H7 (cell line): ENCODE data around the gene SEC14L1. TPM values are rescaled to one million over a fixed set of nuclear protein-coding genes. Genes with fewer than 3 reads are reported as not detected.

Experiments used
- DNase-seq: peaks from one replicate; pipeline ENCODE4 v3.0.0; 2012
- H3K27me3 ChIP-seq: 2 replicates; pipeline ENCODE4 v1.6.0; 2011; ENCODE audit warnings: mild to moderate bottlenecking, low read length; ENCODE audit not compliant: control insufficient read depth, insufficient read depth
- H3K36me3 ChIP-seq: replicated peaks from 2 replicates; pipeline ENCODE4 v1.5.1; 2011; ENCODE audit warnings: low read length; ENCODE audit not compliant: control insufficient read depth, insufficient read depth
- H3K4me3 ChIP-seq: 2 replicates; pipeline ENCODE4 v1.5.1; 2011; ENCODE audit warnings: low read depth, mild to moderate bottlenecking, control low read depth, low read length, moderate library complexity; ENCODE audit not compliant: insufficient read depth
- total RNA-seq: library from RNA; depleted of rRNA; stranded (reverse); fragments of >200 nt; shearing (Covaris generic); gene quantifications from 2 replicates; pipeline ENCODE4 v1.2.3, GENCODE V29; 2014

The SEC14L1 gene
- total RNA-seq, 1 experiment from 2014 or later, result 45.9 TPM

DNA sequence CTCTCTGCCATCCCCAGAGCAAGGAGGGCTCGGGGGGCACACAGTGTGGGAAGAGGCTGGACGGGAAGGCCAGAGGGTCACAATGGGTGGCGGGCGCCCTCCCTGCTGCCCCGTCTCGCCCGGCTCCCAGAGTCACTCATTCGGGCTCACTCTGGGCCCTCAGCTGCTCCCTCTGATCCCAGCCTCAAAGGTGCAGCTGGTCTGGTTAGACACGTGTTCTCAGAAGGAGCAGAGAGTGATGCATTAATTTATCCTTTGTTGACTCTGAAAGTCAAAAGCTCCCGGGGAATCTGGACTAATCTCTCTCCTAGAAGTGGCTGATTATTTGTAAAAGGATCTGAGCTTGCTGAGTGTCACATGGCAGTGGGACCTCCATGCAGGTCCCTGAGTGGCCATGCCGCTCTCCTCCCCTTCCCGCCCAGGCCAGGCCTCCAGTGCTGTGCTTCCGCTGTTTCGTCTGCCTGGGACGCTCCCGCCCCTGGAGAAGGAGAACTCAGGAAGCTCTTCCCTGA lies 87.5 kb downstream of the SEC14L1 start:
- peak; percentile 42 for DNase-seq
- Histone ChIP-seq H3K36me3 (no peaks in the 10 kb centered on the region), H3K4me3 (no peak overlapping the region), H3K27me3 (no peaks in the 10 kb centered on the region)

- DNase-seq, result no peak
- H3K4me3 ChIP-seq, result no peak overlapping the region
- no peaks in the 10 kb centered on the region for H3K36me3 ChIP-seq
Measured at GRCh38 chr17:77228816-77229215, 88.0 kb downstream of the SEC14L1 start.

GRCh38 chr17:77229786-77230435 lies 89.1 kb downstream of the SEC14L1 start:
- no peak overlapping the region for H3K4me3 ChIP-seq
- DNase-seq, result peak; percentile 47
- H3K36me3 ChIP-seq, result no peaks in the 10 kb centered on the region
- H3K27me3 ChIP-seq, result no peaks in the 10 kb centered on the region

More at GRCh38 chr17:77228816-77229215, 88.0 kb downstream of the SEC14L1 start:
- no peaks in the 10 kb centered on the region for H3K27me3 ChIP-seq

DNA sequence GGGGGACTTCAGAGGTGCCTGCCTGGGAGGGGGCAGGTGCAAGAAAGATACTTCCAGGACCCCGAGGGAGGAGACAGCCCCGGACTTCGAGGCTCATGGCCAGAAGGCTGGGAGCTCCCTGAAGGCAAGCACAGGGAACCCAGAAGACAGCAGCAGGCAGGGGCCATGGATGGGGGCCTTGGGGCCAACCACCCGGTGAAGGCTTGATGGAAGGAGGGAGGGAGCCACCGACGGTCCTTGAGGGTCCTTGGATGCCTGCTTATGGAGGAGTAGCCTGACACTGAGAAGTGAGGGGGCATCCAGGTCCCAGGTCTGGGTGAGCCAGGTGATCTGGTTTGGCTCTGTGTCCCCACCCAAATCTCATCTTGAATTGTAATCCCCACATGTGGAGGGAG lies 89.7 kb downstream of the SEC14L1 start:
- H3K36me3 ChIP-seq, result no peaks in the 10 kb centered on the region
- DNase-seq, result no peak
- H3K27me3 ChIP-seq, result no peaks in the 10 kb centered on the region
- no peak overlapping the region for H3K4me3 ChIP-seq

GRCh38 chr17:77231076-77231871 lies 90.5 kb downstream of the SEC14L1 start:
- no peaks in the 10 kb centered on the region for H3K36me3 ChIP-seq
- H3K27me3 ChIP-seq, result no peaks in the 10 kb centered on the region
- DNase-seq, result peak; percentile 43
- no peak overlapping the region for H3K4me3 ChIP-seq

GRCh38 chr17:77233127-77233526 lies 92.4 kb downstream of the SEC14L1 start:
- Histone ChIP-seq H3K27me3 (no peaks in the 10 kb centered on the region), H3K36me3 (no peaks in the 10 kb centered on the region), H3K4me3 (no peak overlapping the region)
- no peak for DNase-seq

DNA sequence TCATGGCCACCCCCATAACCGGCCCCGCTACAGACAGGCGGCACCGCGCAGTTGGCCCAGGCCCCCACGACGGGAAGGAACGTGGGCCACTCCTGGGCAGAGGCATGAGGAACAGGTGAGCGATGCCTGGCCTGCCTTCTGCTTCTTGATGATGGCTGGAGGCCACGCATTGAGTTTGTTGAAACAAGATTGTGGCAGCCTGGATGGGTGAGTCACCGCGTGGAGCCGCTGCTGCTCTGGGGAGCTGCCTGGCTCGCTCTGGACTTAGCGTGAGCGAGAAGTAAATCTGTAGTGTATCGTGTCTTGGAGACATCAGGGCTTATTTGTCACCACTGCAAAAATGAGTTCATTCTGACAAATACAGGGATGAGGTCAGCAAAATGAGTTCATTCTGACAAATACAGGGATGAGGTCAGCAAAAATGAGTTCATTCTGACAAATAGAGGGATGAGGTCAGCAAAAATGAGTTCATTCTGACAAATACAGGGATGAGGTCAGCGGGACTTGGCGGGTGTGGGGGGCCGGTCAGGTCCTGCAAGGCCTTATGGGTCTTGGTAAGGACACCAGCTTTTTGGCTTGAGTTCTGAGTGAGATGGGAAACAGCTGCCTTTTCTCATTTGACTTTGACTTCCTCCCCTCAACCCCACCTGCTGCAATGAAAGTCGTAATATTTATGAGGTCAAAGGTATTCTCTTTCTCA lies 93.0 kb downstream of the SEC14L1 start:
- Histone ChIP-seq H3K27me3 (no peaks in the 10 kb centered on the region), H3K36me3 (no peaks in the 10 kb centered on the region), H3K4me3 (no peak overlapping the region)
- no peak for DNase-seq

DNA sequence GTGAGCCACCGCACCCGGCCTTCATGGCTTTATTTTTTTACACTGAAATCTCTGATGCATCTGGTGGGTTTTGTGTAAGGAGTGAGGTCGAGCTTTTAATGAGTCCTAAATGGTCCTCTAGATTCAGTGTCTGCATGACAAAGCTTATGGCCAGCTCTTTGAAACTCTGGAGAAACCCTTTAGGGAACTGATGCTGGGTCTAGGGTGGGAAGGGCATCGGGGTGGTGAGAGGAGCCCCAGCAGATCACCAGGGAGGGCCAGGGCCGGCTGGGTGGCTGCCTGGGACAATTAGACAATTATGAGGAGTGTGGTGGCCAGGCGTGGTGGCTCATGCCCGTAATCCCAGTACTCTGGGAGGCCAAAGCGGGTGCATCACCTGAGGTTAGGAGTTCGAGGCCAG lies 93.9 kb downstream of the SEC14L1 start:
- DNase-seq, result no peak
- Histone ChIP-seq H3K36me3 (no peaks in the 10 kb centered on the region), H3K27me3 (no peaks in the 10 kb centered on the region), H3K4me3 (no peak overlapping the region)

- Histone ChIP-seq H3K4me3 (no peak overlapping the region), H3K27me3 (no peaks in the 10 kb centered on the region), H3K36me3 (no peaks in the 10 kb centered on the region)
- no peak for DNase-seq
Measured at GRCh38 chr17:77235370-77235941, 94.7 kb downstream of the SEC14L1 start.

- Histone ChIP-seq H3K27me3 (no peaks in the 10 kb centered on the region), H3K36me3 (no peaks in the 10 kb centered on the region), H3K4me3 (no peak overlapping the region)
- DNase-seq, result no peak
Measured at GRCh38 chr17:77237232-77238008, 96.7 kb downstream of the SEC14L1 start.

DNA sequence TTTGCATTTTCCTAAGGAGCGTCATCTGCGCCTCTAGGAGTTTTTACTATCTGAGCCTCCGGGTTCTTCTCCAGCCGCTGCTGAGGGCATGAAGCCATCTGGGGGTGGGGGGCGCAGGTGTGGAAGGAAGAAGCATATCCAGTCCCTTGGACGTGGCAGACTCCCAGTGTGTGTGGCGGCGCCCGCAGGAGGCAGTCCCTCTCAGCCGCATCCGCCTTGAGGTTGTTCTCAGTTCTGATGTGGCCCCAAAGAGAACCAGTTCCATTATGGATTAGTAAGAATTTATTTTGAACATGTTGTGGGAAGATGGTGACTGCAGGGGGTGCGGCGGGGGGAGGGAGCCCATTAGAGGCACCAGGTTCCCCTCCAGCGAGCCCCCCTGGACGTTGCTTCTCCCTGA lies 100.2 kb downstream of the SEC14L1 start:
- DNase-seq, result peak; percentile 51
- H3K27me3 ChIP-seq, result no peaks in the 10 kb centered on the region
- no peaks in the 10 kb centered on the region for H3K36me3 ChIP-seq
- no peak overlapping the region for H3K4me3 ChIP-seq

- peak; percentile 48 for DNase-seq
- Histone ChIP-seq H3K36me3 (no peaks in the 10 kb centered on the region), H3K27me3 (peaks cover 2% of the 10 kb centered on the region; the same call in 1 of the 2 replicates), H3K4me3 (no peak overlapping the region)
Measured at GRCh38 chr17:77242118-77242851, 101.5 kb downstream of the SEC14L1 start.

DNA sequence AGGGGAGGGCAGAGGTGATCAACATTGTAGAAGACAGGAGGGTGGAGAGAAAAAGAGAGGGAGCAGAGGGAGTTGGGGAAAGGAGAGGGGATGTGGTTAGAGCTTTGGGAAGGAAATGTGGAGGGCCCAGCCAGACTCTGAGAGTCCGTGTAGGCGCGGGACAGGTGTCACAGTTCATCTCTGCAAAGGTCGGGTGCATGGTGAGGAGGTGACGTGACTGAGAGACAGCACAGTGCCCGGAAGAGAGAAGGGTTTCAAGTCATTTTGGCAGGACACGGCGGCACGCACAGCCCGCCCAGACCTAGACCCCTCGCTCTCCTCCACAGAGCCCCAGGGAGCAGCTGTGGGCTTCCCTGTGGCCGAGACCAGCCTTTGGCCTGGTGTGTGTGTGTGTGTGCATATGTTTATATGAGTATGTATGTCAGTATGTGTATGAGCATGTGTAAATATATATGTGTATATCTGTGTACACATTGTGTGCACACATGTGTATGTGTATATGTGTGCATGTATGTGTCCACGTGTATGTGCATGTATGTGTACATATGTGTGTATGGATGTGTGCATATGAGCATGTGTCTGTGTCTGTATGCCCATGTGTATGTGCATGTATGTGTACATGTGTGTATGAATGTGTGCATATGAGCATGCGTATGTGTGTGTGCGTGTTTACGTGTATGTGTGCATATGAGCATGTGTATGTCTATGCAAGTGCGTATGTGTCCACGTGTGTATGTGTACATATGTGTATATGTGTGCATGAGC lies 104.6 kb downstream of the SEC14L1 start:
- peaks cover 6% of the 10 kb centered on the region; the same call in 1 of the 2 replicates for H3K27me3 ChIP-seq
- no peak overlapping the region for H3K4me3 ChIP-seq
- DNase-seq, result peak; percentile 30
- no peaks in the 10 kb centered on the region for H3K36me3 ChIP-seq
